ENCODE data around the gene EPN1. TPM values are rescaled to one million over a fixed set of nuclear protein-coding genes. Genes with fewer than 3 reads are reported as not detected.
"Not testable (repeated sequence)": the region's sequence is repeated elsewhere in the genome, so short reads cannot be mapped to it uniquely, and the experiment has no call there.

Gene EPN1
- total RNA-seq, 1 donor from 2014 or later, result 87.6 TPM

GRCh38 chr19:55700813-55701212, 25.8 kb downstream of the EPN1 start:
- DNase-seq (ENCODE audit: low spot score), result peak; percentile 38

GRCh38 chr19:55702131-55702627, 27.2 kb downstream of the EPN1 start:
- ATAC-seq, result no peak
- intact Hi-C loops (cut with DNase I), result no loop called here
- peak; percentile 39 for DNase-seq (ENCODE audit: low spot score)

More at GRCh38 chr19:55700813-55701212, 25.8 kb downstream of the EPN1 start:
- intact Hi-C loops (cut with DNase I), result no loop called here
- ATAC-seq, result no peak

- intact Hi-C loops (cut with DNase I), result no loop called here
- DNase-seq (ENCODE audit: low spot score) (no peak), ATAC-seq (peak; percentile 48)
These were observed 28.8 kb downstream of the EPN1 start for GRCh38 chr19:55703790-55704215.

GRCh38 chr19:55704494-55705245, 29.6 kb downstream of the EPN1 start:
- intact Hi-C loops (cut with DNase I), result no loop called here
- DNase-seq (ENCODE audit: low spot score), result no peak
- ATAC-seq, result no peak

GRCh38 chr19:55705972-55706371, 30.9 kb downstream of the EPN1 start:
- no peak for ATAC-seq
- no peak for DNase-seq (ENCODE audit: low spot score)
- intact Hi-C loops (cut with DNase I), result no loop called here

- no peak for ATAC-seq
- no peak for DNase-seq (ENCODE audit: low spot score)
- intact Hi-C loops (cut with DNase I), result no loop called here
These were observed 36.7 kb downstream of the EPN1 start for GRCh38 chr19:55711719-55712118.

- intact Hi-C loops (cut with DNase I), result no loop called here
These were observed 38.0 kb downstream of the EPN1 start for GRCh38 chr19:55712804-55713631.

GRCh38 chr19:55716531-55716930, 41.5 kb downstream of the EPN1 start:
- intact Hi-C loops (cut with DNase I), result no loop called here
- ATAC-seq, result no peak
- no peak for DNase-seq (ENCODE audit: low spot score)

More at GRCh38 chr19:55712804-55713631, 38.0 kb downstream of the EPN1 start:
- ATAC-seq, result no peak
- no peak for DNase-seq (ENCODE audit: low spot score)

- intact Hi-C loops (cut with DNase I), result no loop called here
- DNase-seq (ENCODE audit: low spot score) (no peak), ATAC-seq (no peak)
These were observed 42.2 kb downstream of the EPN1 start for GRCh38 chr19:55717251-55717650.

GRCh38 chr19:55717879-55718711, 43.1 kb downstream of the EPN1 start:
- intact Hi-C loops (cut with DNase I); ATAC-seq; DNase-seq (ENCODE audit: low spot score): not testable (repeated sequence)

- DNase-seq (ENCODE audit: low spot score) (no peak), ATAC-seq (no peak)
- intact Hi-C loops (cut with DNase I), result no loop called here
These were observed 45.3 kb downstream of the EPN1 start for GRCh38 chr19:55720214-55720746.

- no peak for DNase-seq (ENCODE audit: low spot score)
- ATAC-seq, result no peak
- intact Hi-C loops (cut with DNase I), result no loop called here
These were observed 45.8 kb downstream of the EPN1 start for GRCh38 chr19:55720801-55721200.

GRCh38 chr19:55723491-55723890, 48.5 kb downstream of the EPN1 start:
- no peak for DNase-seq (ENCODE audit: low spot score)
- intact Hi-C loops (cut with DNase I), result no loop called here
- no peak for ATAC-seq

GRCh38 chr19:55730378-55730777, 55.4 kb downstream of the EPN1 start:
- intact Hi-C loops (cut with DNase I); DNase-seq (ENCODE audit: low spot score); ATAC-seq: not testable (repeated sequence)

- DNase-seq (ENCODE audit: low spot score) (no peak), ATAC-seq (no peak)
- intact Hi-C loops (cut with DNase I), result no loop called here
These were observed 63.3 kb downstream of the EPN1 start, which contains the start of gene NLRP9 for GRCh38 chr19:55738302-55738701. Gene NLRP9, minus strand, starts transcription at chr19:55738402. Its CDS starts 28 bp downstream, at chr19:55738374.

- ATAC-seq (no peak), DNase-seq (ENCODE audit: low spot score) (no peak)
- intact Hi-C loops (cut with DNase I), result no loop called here
These were observed 75.7 kb downstream of the EPN1 start for GRCh38 chr19:55750715-55751114.

- intact Hi-C loops (cut with DNase I), result no loop called here
- DNase-seq (ENCODE audit: low spot score) (no peak), ATAC-seq (no peak)
These were observed 78.4 kb downstream of the EPN1 start for GRCh38 chr19:55753401-55753800.

- ATAC-seq; DNase-seq (ENCODE audit: low spot score); intact Hi-C loops (cut with DNase I): not testable (repeated sequence)
These were observed 81.8 kb downstream of the EPN1 start for GRCh38 chr19:55756808-55757207.

- ATAC-seq; intact Hi-C loops (cut with DNase I); DNase-seq (ENCODE audit: low spot score): not testable (repeated sequence)
These were observed 83.8 kb downstream of the EPN1 start, which contains the start of gene RFPL4A for GRCh38 chr19:55758797-55759196. Gene RFPL4A, plus strand, starts transcription at chr19:55759097. Its CDS starts 2,704 bp downstream, at chr19:55761801.

Measured in sciatic nerve (tissue), 2 donors.